GM06990 (cell line): Measurements from ENCODE around the gene CHAC1.

ENCODE experiments used
- DNase-seq: peaks from one replicate; pipeline ENCODE4 v3.0.0-alpha.2; 2011; ENCODE audit not compliant: insufficient read length; ENCODE audit errors: extremely low read depth
- H3K27me3 ChIP-seq: replicated peaks from 2 replicates; pipeline ENCODE4 v1.6.0; 2011; ENCODE audit warnings: low read length; ENCODE audit not compliant: control insufficient read depth, insufficient read depth
- H3K36me3 ChIP-seq: 2 replicates; pipeline ENCODE4 v1.5.1; 2011; ENCODE audit warnings: low read length; ENCODE audit not compliant: control insufficient read depth, insufficient read depth
- H3K4me3 ChIP-seq: replicated peaks from 2 replicates; pipeline ENCODE4 v1.5.1; 2011; ENCODE audit warnings: low read depth, mild to moderate bottlenecking, control low read depth, low read length
- CTCF ChIP-seq: IDR thresholded peaks from 2 replicates; pipeline ENCODE4 v1.5.1; 2011; ENCODE audit warnings: low read length, control low read depth, mild to moderate bottlenecking, inconsistent platforms; ENCODE audit not compliant: insufficient read depth, poor library complexity, severe bottlenecking

CHAC1 gene

GRCh38 chr15:40942337-40942854, 10.9 kb upstream of the CHAC1 start:
- DNase-seq, result no peak
- no peak for TF ChIP-seq CTCF
- peak overlapping the region; percentile 68 for H3K4me3 ChIP-seq

GRCh38 chr15:40942878-40943277, 10.4 kb upstream of the CHAC1 start:
- DNase-seq, result no peak
- H3K4me3 ChIP-seq, result peak overlapping the region; percentile 68; the same call in 1 of the 2 replicates
- no peak for TF ChIP-seq CTCF
- H3K27me3 ChIP-seq, result no peaks in the 10 kb centered on the region
- no peaks in the 10 kb centered on the region for H3K36me3 ChIP-seq

More at GRCh38 chr15:40942337-40942854, 10.9 kb upstream of the CHAC1 start:
- no peaks in the 10 kb centered on the region for H3K27me3 ChIP-seq
- H3K36me3 ChIP-seq, result no peaks in the 10 kb centered on the region

DNA sequence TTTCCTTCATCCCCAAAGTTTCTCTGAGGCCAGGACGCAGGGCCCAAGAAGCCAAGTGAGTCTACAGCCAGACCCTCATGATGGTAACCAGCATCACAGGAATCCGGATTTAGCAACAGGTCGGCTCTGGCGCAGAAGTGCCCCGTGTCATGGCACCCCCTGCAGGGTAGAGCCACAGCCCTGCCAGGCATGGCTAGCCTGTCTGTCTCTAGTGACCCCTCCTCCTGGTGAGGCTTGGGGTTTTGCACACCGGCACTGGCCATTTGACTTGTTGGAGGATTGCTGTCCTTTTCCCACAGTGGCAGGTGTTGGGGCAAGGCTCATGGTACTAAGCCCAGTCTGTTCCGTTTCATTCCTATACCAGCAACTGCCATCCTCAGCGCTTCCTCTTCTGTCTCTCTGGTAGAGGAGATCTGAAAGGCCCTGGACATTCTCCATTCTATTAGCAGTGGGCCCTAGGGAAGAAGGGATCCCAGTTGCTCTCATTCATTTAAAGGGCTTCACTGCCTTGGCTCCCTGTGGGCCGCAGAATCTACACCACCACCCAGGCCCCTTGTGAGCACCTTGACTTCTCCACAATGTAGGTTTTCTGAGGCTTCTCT, 9.4 kb upstream of the CHAC1 start:
- Histone ChIP-seq H3K4me3 (no peak overlapping the region), H3K27me3 (no peaks in the 10 kb centered on the region), H3K36me3 (no peaks in the 10 kb centered on the region)
- DNase-seq, result no peak
- TF ChIP-seq CTCF, result no peak

GRCh38 chr15:40944510-40945296, 8.6 kb upstream of the CHAC1 start:
- Histone ChIP-seq H3K27me3 (no peaks in the 10 kb centered on the region), H3K36me3 (no peaks in the 10 kb centered on the region), H3K4me3 (no peak overlapping the region)
- no peak for DNase-seq
- no peak for TF ChIP-seq CTCF

GRCh38 chr15:40948706-40949473, 4.4 kb upstream of the CHAC1 start:
- Histone ChIP-seq H3K27me3 (no peaks in the 10 kb centered on the region), H3K4me3 (no peak overlapping the region), H3K36me3 (no peaks in the 10 kb centered on the region)
- DNase-seq, result no peak
- no peak for TF ChIP-seq CTCF
